Smooth muscle cell (in vitro differentiated cells): Measurements from ENCODE around the gene PAX2. TPM values are rescaled to one million over a fixed set of nuclear protein-coding genes. Genes with fewer than 3 reads are reported as not detected.

ENCODE experiments used
- DNase-seq: peaks from one replicate; lab custom pipeline; 2025; ENCODE audit not compliant: unreplicated experiment; lab: John Stamatoyannopoulos, UW
- H2AFZ ChIP-seq: fragments of 200-600 bp; sonication (generic); 2 replicates; pipeline ENCODE4 v1.6.0; 2016; ENCODE audit warnings: antibody characterized with exemption, low read depth, mild to moderate bottlenecking
- H3F3A ChIP-seq: fragments of 200-600 bp; sonication (generic); 2 replicates; pipeline ENCODE4 v1.6.0; 2017; ENCODE audit warnings: antibody characterized with exemption, low read depth
- H3K27ac ChIP-seq: fragments of 200-600 bp; sonication (generic); 2 replicates; pipeline ENCODE4 v1.5.1; 2016; ENCODE audit warnings: low read depth, mild to moderate bottlenecking
- H3K27me3 ChIP-seq: fragments of 200-600 bp; sonication (generic); 2 replicates; pipeline ENCODE4 v1.6.1; 2016; ENCODE audit warnings: low read depth, mild to moderate bottlenecking
- H3K36me3 ChIP-seq: fragments of 200-600 bp; sonication (generic); 2 replicates; pipeline ENCODE4 v1.5.1; 2016; ENCODE audit warnings: low read depth
- H3K4me1 ChIP-seq: fragments of 200-600 bp; sonication (generic); 2 replicates; pipeline ENCODE4 v1.5.1; 2016; ENCODE audit warnings: low read depth
- H3K4me2 ChIP-seq: fragments of 200-600 bp; sonication (generic); 2 replicates; pipeline ENCODE4 v1.6.0; 2016; ENCODE audit warnings: mild to moderate bottlenecking
- H3K4me3 ChIP-seq: fragments of 200-600 bp; sonication (generic); 2 replicates; pipeline ENCODE4 v1.5.1; 2016; ENCODE audit warnings: mild to moderate bottlenecking
- H3K79me2 ChIP-seq: fragments of 200-600 bp; sonication (generic); 2 replicates; pipeline ENCODE4 v1.6.0; 2016; ENCODE audit warnings: low read depth, mild to moderate bottlenecking
- H3K9ac ChIP-seq: fragments of 200-600 bp; sonication (generic); 2 replicates; pipeline ENCODE4 v1.6.0; 2016; ENCODE audit warnings: low read depth
- H3K9me3 ChIP-seq: fragments of 200-600 bp; sonication (generic); replicated peaks from 2 replicates; pipeline ENCODE4 v1.5.1; 2016; ENCODE audit warnings: low read depth
- H4K20me1 ChIP-seq: fragments of 200-600 bp; sonication (generic); 2 replicates; pipeline ENCODE4 v1.6.0; 2016; ENCODE audit warnings: low read depth
- WGBS: methylation state at CpG from one replicate; pipeline ENCODE4 v1.1.7; 2016; ENCODE audit warnings: low lambda C conversion rate; 5-methylcytosine and 5-hydroxymethylcytosine counted together
- polyA plus RNA-seq: library from polyadenylated mRNA; unstranded; fragments of >200 nt; fragmentation: Nextera tagmentation; extraction: Ambion mirVana; gene quantifications from 2 replicates; pipeline ENCODE4 v1.2.1, GENCODE V29; 2016
- total RNA-seq: library from RNA; depleted of rRNA; stranded (reverse); fragments of >200 nt; gene quantifications from 2 replicates; pipeline ENCODE4 v1.2.3, GENCODE V29; 2014
- TF ChIP-seq, protein P1 (sequence below): fragments of 200-600 bp; sonication (generic); IDR thresholded peaks from 2 replicates; pipeline ENCODE4 v1.5.1; 2017; ENCODE audit warnings: borderline replicate concordance, mild to moderate bottlenecking, antibody characterized with exemption; ENCODE audit not compliant: insufficient read depth, poor library complexity, severe bottlenecking

The PAX2 gene
- total and polyA plus RNA-seq, 2 experiments from 2014 or later = not detected

- H3K9ac ChIP-seq = no peak overlapping the region
- H3K4me1 ChIP-seq = no peaks in the 10 kb centered on the region
- no peak overlapping the region for H3K27ac ChIP-seq
- WGBS = 76% methylated on average over 2 of the region's 2 CpGs
- H4K20me1 ChIP-seq = no peaks in the 10 kb centered on the region
- no peaks in the 10 kb centered on the region for H3K36me3 ChIP-seq
- no peaks in the 10 kb centered on the region for H3K79me2 ChIP-seq
- no peak overlapping the region for H3K4me3 ChIP-seq
- DNase-seq = no peak
- TF ChIP-seq, protein P1, sequence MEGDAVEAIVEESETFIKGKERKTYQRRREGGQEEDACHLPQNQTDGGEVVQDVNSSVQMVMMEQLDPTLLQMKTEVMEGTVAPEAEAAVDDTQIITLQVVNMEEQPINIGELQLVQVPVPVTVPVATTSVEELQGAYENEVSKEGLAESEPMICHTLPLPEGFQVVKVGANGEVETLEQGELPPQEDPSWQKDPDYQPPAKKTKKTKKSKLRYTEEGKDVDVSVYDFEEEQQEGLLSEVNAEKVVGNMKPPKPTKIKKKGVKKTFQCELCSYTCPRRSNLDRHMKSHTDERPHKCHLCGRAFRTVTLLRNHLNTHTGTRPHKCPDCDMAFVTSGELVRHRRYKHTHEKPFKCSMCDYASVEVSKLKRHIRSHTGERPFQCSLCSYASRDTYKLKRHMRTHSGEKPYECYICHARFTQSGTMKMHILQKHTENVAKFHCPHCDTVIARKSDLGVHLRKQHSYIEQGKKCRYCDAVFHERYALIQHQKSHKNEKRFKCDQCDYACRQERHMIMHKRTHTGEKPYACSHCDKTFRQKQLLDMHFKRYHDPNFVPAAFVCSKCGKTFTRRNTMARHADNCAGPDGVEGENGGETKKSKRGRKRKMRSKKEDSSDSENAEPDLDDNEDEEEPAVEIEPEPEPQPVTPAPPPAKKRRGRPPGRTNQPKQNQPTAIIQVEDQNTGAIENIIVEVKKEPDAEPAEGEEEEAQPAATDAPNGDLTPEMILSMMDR = no peak
- no peaks in the 10 kb centered on the region for H3F3A ChIP-seq
- H3K9me3 ChIP-seq = no peaks in the 10 kb centered on the region
- H3K4me2 ChIP-seq = no peak overlapping the region
- H3K27me3 ChIP-seq = peaks cover 81% of the 10 kb centered on the region
- H2AFZ ChIP-seq = no peak overlapping the region
Measured at GRCh38 chr10:100848770-100849169, 103.4 kb downstream of the PAX2 start.

DNA sequence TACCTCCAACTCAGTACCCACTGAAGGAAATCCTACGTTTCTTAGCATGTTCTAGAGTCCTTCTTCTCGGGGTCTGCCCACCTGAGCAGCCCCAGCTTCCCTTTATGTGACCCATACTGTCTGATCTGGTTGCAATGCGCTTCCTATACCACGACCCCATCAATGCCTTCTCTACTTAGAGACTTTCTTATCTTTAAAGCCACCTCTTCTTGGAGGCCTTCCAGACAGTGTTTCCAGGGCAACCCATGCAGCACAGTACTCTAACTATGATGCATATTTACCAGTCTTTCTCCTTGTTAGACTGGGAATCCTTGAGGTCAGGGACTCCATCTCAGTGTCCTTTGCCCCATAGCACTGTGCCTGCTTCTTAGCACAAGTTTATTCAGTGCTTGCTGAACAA lies 112.9 kb downstream of the PAX2 start:
- Histone ChIP-seq H3K79me2 (no peaks in the 10 kb centered on the region), H3K9me3 (no peaks in the 10 kb centered on the region), H3K27me3 (peaks cover 75% of the 10 kb centered on the region), H3K4me1 (no peaks in the 10 kb centered on the region), H4K20me1 (no peaks in the 10 kb centered on the region), H2AFZ (no peak overlapping the region), H3K4me2 (no peak overlapping the region), H3K9ac (no peak overlapping the region), H3K4me3 (no peak overlapping the region), H3K27ac (no peak overlapping the region), H3K36me3 (no peaks in the 10 kb centered on the region), H3F3A (no peaks in the 10 kb centered on the region)
- TF ChIP-seq, protein P1 = no peak
- no peak for DNase-seq
- WGBS = 64% methylated on average over 4 of the region's 4 CpGs

- Histone ChIP-seq H3K4me1 (no peaks in the 10 kb centered on the region), H3K36me3 (no peaks in the 10 kb centered on the region), H3K4me2 (no peak overlapping the region), H3K79me2 (no peaks in the 10 kb centered on the region), H3K9me3 (no peaks in the 10 kb centered on the region), H3K4me3 (no peak overlapping the region), H2AFZ (no peak overlapping the region), H3K27me3 (peaks cover 78% of the 10 kb centered on the region), H3F3A (no peaks in the 10 kb centered on the region), H4K20me1 (no peaks in the 10 kb centered on the region), H3K9ac (no peak overlapping the region), H3K27ac (no peak overlapping the region)
- TF ChIP-seq, protein P1 = no peak
- DNase-seq = no peak
- WGBS = 74% methylated on average over 21 of the region's 21 CpGs
Measured at GRCh38 chr10:100858747-100859483, 113.5 kb downstream of the PAX2 start.

GRCh38 chr10:100859484-100859763 lies 114.0 kb downstream of the PAX2 start:
- H3K36me3 ChIP-seq = no peaks in the 10 kb centered on the region
- H3K4me3 ChIP-seq = no peak overlapping the region
- no peak for DNase-seq
- no peak overlapping the region for H3K4me2 ChIP-seq
- peaks cover 78% of the 10 kb centered on the region for H3K27me3 ChIP-seq
- H3F3A ChIP-seq = no peaks in the 10 kb centered on the region
- no peaks in the 10 kb centered on the region for H3K9me3 ChIP-seq
- WGBS = 73% methylated on average over 6 of the region's 6 CpGs
- H2AFZ ChIP-seq = no peak overlapping the region
- H3K9ac ChIP-seq = no peak overlapping the region
- H4K20me1 ChIP-seq = no peaks in the 10 kb centered on the region
- H3K4me1 ChIP-seq = no peaks in the 10 kb centered on the region
- TF ChIP-seq, protein P1 = no peak
- no peaks in the 10 kb centered on the region for H3K79me2 ChIP-seq
- no peak overlapping the region for H3K27ac ChIP-seq
